ENCODE results near the gene ANTXR1.

ANTXR1 gene

DNA sequence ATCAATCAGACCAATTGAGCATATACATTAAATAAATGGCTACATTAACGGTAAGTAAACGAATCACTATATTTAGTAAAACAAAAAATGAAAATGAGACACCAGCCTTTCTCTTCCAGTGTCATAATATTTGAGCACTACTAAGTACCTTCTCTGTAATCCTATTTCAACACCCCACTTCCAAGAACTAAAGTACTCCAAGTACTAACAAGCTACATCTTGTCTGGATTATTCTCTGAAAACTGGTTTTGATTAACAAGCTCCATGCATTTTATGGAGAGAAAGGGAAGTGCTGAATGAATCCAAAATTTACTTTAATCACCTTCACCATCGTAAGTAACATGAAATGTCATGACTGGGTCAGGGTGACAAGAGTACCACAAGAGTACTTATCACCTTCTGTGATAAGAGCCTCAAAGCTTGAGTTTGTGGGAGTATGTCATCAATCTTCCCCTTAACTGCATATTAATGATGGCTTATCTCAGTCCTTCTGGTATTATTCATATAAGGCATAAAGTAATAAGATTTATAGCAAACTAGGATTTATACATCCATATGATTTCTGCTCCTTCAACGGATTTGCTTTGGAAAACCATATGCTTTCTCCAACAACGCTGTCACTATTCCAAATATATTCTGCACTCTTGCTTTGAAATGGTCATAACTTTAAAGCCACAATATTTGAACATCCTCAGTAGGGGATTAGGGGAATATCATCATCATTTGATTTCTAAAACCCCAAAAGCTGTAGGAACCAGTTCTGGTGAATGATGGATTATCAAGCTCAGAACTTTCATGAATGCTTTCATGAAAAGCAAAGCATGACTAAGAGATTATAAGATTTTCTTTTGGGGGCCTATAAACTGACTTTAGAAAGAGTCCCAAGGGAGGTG, 127.0 kb downstream of the ANTXR1 start:
- no peak for DNase-seq

DNA sequence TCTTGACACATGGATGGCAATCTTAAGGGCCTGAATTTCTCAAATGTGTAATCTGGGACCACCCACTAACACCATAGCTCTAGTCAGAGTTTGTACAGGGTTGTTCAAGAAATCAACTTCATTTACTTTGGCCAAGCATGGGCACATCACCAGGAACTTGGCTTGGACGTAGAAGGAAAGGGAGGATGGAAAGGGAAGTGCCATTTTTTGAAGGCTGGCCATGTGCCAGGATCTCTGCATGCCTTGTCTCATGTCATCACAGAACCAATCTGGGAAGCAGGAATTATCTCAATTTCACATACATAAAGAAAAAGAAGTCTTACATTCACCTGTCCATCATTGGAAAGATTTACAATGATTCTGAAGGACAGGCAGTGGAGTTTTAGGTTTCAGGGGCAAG, 128.1 kb downstream of the ANTXR1 start:
- no peak for DNase-seq

DNA sequence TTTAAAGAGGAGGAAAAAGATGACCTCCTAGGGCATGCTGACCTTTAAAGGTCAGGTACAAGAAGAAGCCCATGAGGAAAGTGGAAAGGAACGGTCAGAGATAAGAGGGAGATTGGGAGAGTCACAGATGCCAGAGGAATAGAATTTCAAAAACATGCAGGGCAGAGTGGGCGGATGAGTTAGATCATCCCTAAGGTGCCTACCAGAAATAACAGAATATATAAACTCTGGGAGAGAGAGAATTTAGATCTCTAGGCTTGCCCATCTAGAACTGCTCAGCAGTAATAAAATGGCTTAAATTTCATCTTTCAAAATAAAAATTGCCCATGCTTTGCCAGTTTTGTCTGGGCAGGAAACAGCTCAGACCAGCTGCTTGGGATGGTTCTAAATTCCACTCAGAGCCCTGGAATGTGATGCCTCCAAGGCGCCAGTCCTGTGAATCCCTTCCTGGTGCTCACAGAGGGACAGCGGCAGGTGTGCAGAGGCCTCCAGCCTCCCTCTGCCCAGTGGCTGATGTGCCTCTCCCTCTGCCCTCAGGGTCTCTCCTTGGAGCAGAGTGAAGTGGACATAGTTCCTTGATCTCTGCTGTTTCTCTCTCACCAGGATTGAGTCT, 130.9 kb downstream of the ANTXR1 start:
- no peak for DNase-seq

DNA sequence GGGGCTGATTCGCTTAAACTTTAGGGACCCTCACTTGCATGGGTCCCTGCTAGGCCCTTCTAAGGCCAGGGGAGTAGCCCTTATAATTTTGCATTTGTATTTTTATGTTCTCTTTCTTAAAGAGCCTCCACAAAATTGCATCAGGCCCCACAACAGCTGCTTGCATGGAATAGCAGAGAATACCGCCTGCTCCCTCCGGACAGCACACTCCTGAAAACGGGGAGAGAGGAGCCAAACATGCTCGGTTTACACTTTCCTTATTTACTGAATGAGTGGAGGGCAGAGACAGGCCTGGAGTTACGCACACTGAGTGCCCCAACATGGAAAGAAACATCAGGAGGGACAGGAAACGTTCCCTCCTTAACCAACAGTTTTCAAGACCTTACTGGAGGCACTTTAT, 132.2 kb downstream of the ANTXR1 start:
- DNase-seq, result no peak

DNA sequence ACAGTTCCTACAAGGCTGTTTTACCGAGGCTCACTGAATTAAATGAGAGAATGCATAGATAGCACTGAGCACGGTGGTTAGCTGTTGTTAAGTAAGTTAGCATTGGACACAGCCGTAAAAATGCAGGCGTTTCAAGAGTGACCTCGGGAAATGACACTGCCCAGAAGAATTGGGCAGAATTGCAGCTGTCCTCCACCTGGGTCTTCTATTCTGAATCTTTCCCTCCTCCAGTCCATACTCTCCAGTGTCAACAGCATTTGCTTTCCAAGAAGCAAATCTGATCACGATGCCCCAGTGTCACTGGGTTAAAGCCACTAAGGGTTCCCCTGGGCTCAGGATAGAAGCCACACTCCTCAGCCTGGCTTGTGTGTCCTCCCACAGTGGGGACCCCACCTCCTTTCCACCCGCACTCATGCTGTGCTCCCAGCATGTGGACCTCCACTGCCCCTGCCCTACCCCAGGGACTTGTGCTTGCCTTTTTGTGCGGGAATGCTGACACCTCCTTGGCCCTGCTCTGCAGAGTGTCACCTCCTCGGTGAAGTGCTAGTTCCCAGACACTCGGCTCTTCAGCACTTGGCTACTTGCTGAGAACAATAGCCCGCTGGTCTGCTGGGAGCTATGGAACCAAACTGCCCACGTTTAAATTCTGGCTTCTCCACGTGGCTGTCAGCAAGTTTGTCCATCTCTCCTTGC, 135.0 kb downstream of the ANTXR1 start:
- DNase-seq, result no peak

DNA sequence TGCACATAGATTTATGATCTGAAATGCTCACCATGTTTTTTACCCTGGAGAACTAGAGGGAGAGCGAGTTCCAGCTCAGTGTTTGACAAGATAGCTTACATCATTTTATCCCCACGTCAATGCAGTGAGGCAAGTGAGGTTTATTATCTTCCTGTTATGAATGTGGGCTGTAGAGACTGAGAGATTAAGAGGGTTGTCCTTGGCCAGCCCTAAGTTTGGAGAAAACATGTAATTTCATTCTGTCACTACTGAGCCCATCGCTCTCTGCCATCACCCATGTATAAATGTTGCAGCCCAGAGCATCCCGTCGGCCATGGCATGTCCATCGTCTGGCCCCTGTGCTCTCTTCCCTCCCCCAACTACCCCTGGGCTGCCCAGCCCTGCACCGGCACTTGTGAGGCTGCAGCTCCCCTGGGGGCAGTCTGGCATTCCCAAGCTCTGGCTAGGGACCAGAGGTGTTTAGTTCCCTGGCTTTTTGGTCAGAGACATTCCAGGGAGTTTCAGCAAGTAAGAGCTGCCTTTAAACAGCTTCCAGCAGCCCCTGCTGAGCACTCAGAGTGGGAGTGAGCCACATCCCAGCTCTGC, 136.7 kb downstream of the ANTXR1 start:
- DNase-seq, result no peak

DNA sequence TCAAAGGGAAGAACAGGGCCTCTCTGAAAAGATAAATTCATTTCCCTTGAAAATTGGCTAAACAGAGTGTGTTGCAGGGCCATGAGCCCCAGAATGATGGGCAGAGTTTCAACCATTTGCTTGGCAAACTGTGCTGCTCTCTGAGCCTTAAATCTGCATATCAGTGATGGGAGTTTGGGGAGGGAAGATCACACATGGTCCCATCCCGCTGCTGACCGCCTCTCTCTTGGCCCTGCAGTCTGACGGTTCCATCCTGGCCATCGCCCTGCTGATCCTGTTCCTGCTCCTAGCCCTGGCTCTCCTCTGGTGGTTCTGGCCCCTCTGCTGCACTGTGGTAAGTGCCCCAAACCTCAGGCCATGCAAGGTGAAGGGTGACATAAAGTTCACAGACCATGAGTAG, 139.0 kb downstream of the ANTXR1 start:
- DNase-seq, result no peak

DNA sequence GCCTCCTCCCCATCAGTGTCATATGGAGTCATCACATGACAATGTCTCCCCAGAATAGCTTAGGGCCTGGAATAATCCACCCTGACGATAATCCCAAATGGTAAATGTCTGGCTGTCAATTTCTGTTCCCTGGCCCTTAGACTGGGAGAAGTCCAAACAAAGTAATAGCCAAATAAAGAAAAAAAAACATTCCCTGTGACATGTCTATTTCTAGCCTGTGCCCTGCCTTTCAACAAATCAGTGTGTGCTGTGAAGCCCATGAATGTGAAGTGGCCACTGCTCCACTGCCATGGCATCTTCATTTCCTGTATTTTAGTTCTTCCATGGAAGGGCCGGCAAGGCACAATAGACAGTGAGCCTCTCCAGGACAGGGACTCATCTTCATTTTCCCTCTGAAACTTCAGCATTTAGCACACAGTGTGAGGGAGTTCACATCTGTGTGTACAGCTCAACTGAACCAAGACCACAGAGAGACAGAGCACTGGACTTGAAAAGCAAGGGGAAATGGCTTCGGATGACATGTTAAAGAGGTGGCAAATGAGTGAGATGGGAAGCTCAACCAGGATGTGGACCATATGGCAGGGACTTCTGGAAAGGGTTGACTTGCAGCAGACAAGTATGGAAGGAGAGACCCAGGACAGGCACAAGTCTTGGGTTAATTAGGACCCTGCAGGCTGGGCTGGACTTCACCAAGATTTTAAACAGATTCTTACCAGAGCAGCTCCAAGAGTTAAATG, 140.0 kb downstream of the ANTXR1 start:
- no peak for DNase-seq

DNA sequence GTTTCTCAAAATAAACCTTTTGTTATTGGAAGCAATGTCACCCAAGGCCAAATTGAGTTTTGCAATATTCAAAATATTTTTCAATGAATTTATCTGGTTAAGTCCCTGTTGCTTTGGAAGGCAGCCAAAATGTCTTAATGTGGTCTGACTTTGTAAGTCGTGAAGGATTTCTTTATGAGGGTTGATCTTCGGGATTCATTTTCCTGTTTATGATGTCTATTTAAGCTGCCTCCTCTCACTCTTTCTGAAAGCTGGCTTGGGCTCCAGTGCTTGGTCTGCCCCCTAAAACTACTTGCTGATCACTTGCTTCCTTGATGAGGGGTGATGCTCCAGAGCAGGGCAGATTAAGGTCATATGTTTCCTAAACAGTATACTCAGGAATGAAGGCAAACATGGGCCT, 141.1 kb downstream of the ANTXR1 start:
- no peak for DNase-seq

DNA sequence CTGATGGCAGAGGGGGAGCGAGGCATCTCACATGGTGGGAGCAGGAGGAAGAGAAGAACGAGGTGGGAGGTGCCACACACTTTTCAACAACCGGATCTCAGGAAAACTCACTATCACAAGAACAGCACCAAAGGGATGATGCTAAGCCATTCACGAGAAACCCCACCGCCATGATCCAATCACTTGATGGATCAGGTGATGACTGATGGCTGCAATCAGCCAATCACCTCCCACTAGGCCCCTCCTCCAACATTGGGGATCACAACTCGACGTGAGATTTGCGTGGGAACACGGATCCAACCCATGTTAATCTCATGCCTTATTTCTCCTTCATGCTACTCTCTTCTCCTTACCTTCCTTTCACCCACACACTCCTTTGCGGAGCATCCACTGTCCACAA, 143.6 kb downstream of the ANTXR1 start:
- DNase-seq, result no peak

DNA sequence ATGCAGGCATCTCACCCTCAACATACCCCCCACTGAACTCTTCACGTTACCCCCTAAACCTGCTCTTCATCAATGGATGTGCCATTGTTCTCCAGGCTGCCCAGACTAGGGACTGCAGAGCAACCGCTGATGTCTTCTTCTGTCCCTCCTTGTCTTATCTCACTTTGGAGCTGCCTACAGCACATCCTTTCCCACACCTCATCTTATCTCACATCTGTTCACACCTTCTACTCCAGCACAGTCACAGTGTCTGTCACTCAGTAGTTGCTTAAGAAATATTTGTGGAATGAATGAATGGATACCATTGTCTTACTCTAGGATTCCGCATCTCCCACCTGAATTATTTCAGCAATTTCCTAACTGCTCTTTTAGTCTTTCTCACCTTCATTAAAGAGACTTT, 144.5 kb downstream of the ANTXR1 start:
- no peak for DNase-seq

DNA sequence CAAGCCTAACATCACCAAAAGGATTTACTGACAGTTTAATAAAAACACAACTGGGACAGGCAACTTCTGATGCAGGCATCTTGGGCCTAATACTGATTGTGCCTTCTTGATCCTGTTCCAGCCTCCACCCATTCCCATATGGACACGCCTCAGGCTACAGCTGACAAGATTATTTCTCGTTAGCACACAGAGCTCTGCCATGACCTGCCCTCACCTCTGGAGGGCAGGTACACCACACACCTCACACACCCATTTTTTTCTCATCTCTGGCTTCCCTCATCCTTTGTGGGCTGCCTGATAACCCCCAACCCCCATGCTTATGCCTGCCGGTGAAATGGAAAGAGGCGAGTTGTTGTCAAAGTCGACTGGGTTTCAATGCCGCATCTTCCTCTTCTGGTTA, 147.0 kb downstream of the ANTXR1 start:
- peak; percentile 30 for DNase-seq

DNA sequence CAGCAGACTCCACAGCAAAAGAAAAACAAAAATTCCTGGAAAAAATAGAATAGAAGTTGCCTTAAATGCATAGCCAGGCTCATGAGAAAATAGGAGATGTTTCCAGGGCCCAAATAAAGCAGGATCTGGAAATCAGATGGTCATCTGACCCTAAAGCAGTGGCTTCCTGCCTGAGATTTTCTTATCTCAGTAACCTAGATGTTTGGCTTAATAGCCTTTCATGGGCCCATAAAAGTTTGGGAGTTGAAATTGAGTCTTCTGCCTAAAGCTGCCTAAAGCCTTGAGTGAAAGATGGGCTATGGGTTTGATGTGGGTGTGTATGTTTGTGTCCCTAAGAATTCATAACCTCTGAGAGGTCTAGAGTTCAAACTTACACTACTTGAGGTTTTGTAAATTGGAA, 149.1 kb downstream of the ANTXR1 start:
- no peak for DNase-seq

DNA sequence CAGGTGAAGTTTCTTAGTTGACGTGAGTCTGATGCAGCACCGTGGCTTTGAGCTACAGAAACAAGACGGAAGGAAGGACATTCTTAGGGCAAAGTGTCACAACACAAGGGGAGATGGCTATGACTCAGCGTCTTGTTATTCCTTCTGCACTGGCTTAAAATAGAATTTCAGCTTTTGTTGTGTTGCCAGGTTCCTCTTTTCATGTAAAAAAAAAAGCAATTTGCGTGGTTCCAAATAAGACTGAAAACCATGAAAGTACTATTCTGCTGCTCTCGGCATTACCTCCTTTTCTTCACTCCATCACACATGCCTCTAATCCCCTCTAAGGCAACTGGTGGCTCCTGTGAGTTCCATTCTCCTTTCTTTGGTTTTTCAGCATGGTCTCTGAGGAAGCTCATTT, 150.1 kb downstream of the ANTXR1 start:
- DNase-seq, result no peak

DNA sequence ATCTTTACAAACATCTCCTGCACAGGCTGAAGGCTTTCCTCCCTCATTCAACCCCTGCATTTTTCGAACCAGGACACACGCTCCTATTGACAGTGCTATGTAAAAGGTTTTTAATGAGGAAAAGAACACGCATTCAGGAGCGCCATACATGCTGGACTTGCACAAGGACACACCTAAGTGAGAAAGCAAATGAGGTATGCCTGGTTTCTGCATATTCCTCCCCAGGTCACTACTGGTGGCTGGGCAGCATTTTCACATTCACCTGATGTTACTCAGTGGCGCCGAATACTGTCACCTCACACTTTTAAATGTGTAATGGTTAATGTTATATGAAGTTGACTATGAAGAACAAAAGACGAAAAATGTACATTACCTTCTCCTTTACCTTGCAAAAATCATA, 150.6 kb downstream of the ANTXR1 start:
- no peak for DNase-seq

DNA sequence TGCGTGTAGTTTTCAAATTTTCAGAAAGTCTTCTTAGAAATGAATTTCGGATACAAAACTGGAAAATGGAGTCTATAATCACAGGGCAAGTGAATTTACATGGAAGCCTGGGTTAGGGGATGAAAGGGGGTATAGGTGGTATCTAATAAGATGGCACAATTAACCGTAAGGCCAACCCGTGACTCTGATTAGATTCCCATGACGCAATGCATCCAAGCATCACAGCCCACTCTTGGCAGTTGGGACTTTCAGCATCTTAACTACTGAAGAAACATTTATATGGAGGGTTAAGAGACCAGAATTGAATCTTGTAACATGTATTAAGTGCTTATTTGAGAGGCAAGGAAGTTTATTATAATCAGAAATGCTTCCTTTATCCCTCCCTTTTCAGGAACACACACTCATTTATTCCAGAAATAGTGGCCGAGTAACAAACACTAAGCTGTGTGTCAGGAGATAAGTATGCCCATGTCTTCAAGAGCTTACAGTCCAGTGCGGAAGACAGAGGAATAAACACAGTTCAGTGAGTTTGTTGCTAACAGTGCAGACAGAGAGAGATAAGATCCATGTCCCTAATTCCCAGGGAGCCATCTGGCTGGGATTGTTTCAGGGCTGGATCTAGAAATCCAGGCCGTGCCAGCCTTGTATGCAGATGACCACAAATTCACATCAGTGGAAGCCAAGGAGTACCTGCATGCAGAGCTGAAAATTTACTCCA, 151.2 kb downstream of the ANTXR1 start:
- no peak for DNase-seq

DNA sequence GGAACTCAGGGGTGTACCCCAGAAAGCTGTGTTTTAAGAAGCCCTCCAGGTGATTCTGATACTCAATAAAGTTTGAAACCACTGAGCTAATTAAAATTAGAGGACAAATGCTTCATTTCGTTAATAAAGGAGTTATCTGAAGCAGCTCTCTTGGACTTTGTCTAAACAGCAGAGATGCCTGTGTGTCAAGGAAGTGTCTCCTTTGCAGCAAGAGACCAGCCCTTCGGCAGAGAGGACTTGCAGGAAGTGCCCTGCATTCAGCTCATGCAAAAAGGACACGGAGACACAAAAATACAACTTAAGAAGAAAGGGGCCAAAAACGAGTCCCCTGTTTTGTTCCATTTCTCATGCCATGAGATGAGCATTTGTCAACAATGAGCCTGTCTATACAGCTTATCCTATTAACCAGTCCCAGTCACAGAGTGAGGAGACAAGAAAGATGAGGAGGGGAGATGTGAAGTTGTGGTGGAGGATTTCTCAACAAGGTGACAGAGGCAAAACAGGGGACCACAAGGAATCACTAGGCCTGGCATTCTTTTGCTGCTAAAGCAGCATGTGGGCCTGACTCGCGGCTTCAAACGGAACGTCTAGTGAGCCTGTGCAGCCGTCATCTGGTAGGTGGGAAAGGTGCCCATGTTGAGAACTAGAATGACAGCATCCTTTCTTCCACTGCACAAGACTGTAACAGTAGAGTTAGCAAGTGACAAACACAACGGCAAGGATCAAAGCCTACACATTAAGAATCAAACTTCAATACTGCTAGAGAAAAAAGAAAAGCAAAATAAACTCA, 152.3 kb downstream of the ANTXR1 start:
- no peak for DNase-seq

DNA sequence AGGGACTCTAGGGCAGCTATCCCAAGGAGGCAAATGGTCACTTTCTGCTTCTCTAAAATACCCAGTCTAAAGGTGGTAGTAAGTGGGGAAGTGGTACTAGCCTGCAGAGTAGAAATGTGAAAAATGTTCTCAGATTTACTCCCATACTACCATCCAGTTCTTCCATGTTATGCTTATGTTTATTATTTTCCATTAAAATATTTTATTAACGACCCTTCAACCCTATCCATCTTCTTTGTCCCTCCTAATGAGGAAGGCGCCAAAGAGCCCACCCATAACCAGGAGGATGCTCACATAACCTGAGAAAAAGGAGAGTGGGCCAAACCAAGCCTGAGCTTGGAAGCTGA, 153.5 kb downstream of the ANTXR1 start:
- DNase-seq, result no peak

DNA sequence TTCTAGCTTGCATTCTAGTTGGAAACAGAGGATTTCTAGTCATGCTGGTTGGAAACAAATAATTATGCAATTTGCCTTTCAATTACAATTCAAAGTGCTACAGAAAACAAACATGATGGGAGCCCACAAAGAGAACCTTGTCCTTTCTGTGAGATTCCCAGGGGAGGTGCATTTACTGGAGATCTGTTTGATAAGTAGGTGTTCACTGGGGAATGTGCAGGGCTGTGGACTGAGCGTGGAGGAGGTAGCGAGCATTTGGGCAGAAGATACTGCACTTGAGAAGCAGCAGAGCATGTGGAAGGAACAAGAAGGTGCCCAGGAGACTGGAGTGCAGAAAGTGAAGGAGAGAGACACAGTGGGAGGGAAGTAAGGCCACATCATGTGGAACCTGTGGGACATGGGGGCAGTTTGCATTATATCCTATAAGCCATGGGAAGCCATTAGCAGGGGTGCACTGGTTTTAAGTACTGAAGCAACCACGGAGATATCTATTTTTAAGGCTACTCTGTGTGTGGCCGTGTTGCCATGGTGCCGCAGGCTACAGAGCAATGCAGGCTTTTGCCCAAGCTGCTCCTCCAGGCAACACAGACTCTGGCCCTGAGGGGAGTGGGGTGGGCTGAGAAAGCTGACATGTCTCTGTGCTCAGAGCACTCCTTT, 154.0 kb downstream of the ANTXR1 start:
- peak; percentile 78 for DNase-seq

DNA sequence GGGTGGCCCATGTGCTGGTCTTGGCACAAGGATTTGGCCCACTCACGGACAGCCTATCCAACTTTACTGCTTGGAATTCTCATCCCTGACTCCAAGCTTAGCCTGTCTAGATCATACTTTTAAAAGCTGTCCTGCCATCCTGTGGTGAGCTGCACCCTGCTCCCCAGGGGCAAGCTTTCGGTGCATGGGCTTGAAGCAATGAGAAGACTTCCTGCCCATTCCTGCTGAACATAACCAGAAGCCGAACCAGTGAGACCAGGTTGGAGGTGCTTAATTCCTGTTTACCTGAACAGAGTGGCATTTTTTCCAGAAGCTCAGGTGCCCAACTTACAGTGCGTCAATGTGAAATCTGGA, 154.5 kb downstream of the ANTXR1 start:
- DNase-seq, result no peak
